ENCODE measurements around the gene SEPSECS.
"Not testable (repeated sequence)": the region's sequence is repeated elsewhere in the genome, so short reads cannot be mapped to it uniquely, and the experiment has no call there.

The SEPSECS gene

GRCh38 chr4:25107827-25108516 lies 52.3 kb downstream of the SEPSECS start:
- no peak for DNase-seq

GRCh38 chr4:25106363-25107151 lies 53.7 kb downstream of the SEPSECS start:
- DNase-seq, result no peak

GRCh38 chr4:25104591-25104990 lies 55.7 kb downstream of the SEPSECS start:
- no peak for DNase-seq

GRCh38 chr4:25103418-25103817 lies 56.8 kb downstream of the SEPSECS start:
- no peak for DNase-seq

GRCh38 chr4:25101836-25102235 lies 58.4 kb downstream of the SEPSECS start:
- no peak for DNase-seq

GRCh38 chr4:25100710-25101109 lies 59.5 kb downstream of the SEPSECS start:
- no peak for DNase-seq

- no peak for DNase-seq
These were observed 60.2 kb downstream of the SEPSECS start for GRCh38 chr4:25100021-25100555.

GRCh38 chr4:25098964-25099891 lies 61.0 kb downstream of the SEPSECS start:
- DNase-seq, result no peak

GRCh38 chr4:25096981-25097443 lies 63.2 kb downstream of the SEPSECS start:
- DNase-seq, result no peak

- no peak for DNase-seq
These were observed 63.8 kb downstream of the SEPSECS start for GRCh38 chr4:25096251-25096980.

- no peak for DNase-seq
These were observed 64.4 kb downstream of the SEPSECS start for GRCh38 chr4:25095837-25096236.

- DNase-seq, result no peak
These were observed 68.1 kb downstream of the SEPSECS start for GRCh38 chr4:25092139-25092538.

- DNase-seq, result no peak
These were observed 69.7 kb downstream of the SEPSECS start for GRCh38 chr4:25090516-25090915.

GRCh38 chr4:25089051-25089763 lies 71.0 kb downstream of the SEPSECS start:
- no peak for DNase-seq

GRCh38 chr4:25088093-25088952 lies 71.9 kb downstream of the SEPSECS start:
- DNase-seq, result no peak

GRCh38 chr4:25085671-25086070 lies 74.6 kb downstream of the SEPSECS start:
- no peak for DNase-seq

GRCh38 chr4:25083441-25083840 lies 76.8 kb downstream of the SEPSECS start:
- DNase-seq, result not testable (repeated sequence)

GRCh38 chr4:25081866-25082471 lies 78.3 kb downstream of the SEPSECS start:
- no peak for DNase-seq

GRCh38 chr4:25080571-25080970 lies 79.7 kb downstream of the SEPSECS start:
- DNase-seq, result no peak

GRCh38 chr4:25078523-25078922 lies 81.7 kb downstream of the SEPSECS start:
- DNase-seq, result no peak
